ENCODE results near the gene GABPB1. TPM values are rescaled to one million over a fixed set of nuclear protein-coding genes. Genes with fewer than 3 reads are reported as not detected.
"Not testable (repeated sequence)": the region's sequence is repeated elsewhere in the genome, so short reads cannot be mapped to it uniquely, and the experiment has no call there.

GABPB1 gene
- total RNA-seq, 1 experiment from 2014 or later: 35.3 TPM

GRCh38 chr15:50377867-50378751 lies 23.1 kb upstream of the GABPB1 start:
- H3K36me3 ChIP-seq (ENCODE audit: insufficient read depth, low read length, poor library complexity, severe bottlenecking): no peaks in the 10 kb centered on the region
- H3K27me3 ChIP-seq (replicated peaks; ENCODE audit: insufficient read depth, low read depth, low read length, poor library complexity): no peaks in the 10 kb centered on the region
- ChIA-PET POLR2A (ENCODE audit: low non-redundant PET) (no interaction called here), CTCF (no interaction called here)
- no peak overlapping the region for H3K27ac ChIP-seq (ENCODE audit: low read depth, low read length, poor library complexity, severe bottlenecking)
- H3K9me3 ChIP-seq (ENCODE audit: low read depth, low read length, poor library complexity, severe bottlenecking): no peaks in the 10 kb centered on the region
- no peak overlapping the region for H3K4me3 ChIP-seq (ENCODE audit: low read depth, low read length, poor library complexity, severe bottlenecking)
- TF ChIP-seq CTCF (conservative IDR thresholded peaks at IDR 0.05; ENCODE audit: low read depth, low read length) (no peak), EZH2 (IDR thresholded peaks at IDR 0.05; ENCODE audit: borderline replicate concordance, low read depth, low read length, poor library complexity, severe bottlenecking) (no peak)
- no TSS peak for BruUV-seq (replicated peaks)
- intact Hi-C loops (cut with micrococcal nuclease; ENCODE audit: unreplicated experiment): no loop called here
- H3K4me1 ChIP-seq (ENCODE audit: insufficient read depth, low read length, poor library complexity, severe bottlenecking): no peaks in the 10 kb centered on the region
- DNase-seq (ENCODE audit: low spot score): no peak

GRCh38 chr15:50369564-50369963 lies 14.6 kb upstream of the GABPB1 start:
- POLR2A ChIA-PET (ENCODE audit: low non-redundant PET); H3K9me3 ChIP-seq (ENCODE audit: low read depth, low read length, poor library complexity, severe bottlenecking); H3K27me3 ChIP-seq (replicated peaks; ENCODE audit: insufficient read depth, low read depth, low read length, poor library complexity); H3K27ac ChIP-seq (ENCODE audit: low read depth, low read length, poor library complexity, severe bottlenecking); intact Hi-C loops (cut with micrococcal nuclease; ENCODE audit: unreplicated experiment); BruUV-seq (replicated peaks); H3K4me3 ChIP-seq (ENCODE audit: low read depth, low read length, poor library complexity, severe bottlenecking); DNase-seq (ENCODE audit: low spot score); H3K4me1 ChIP-seq (ENCODE audit: insufficient read depth, low read length, poor library complexity, severe bottlenecking); CTCF ChIA-PET: not testable (repeated sequence)
- H3K36me3 ChIP-seq (ENCODE audit: insufficient read depth, low read length, poor library complexity, severe bottlenecking): peaks cover 17% of the 10 kb centered on the region

GRCh38 chr15:50365971-50366370 lies 11.0 kb upstream of the GABPB1 start:
- intact Hi-C loops (cut with micrococcal nuclease; ENCODE audit: unreplicated experiment): no loop called here
- CTCF ChIA-PET: no interaction called here
- Histone ChIP-seq H3K4me1 (ENCODE audit: insufficient read depth, low read length, poor library complexity, severe bottlenecking) (no peaks in the 10 kb centered on the region), H3K36me3 (ENCODE audit: insufficient read depth, low read length, poor library complexity, severe bottlenecking) (peaks cover 48% of the 10 kb centered on the region), H3K9me3 (ENCODE audit: low read depth, low read length, poor library complexity, severe bottlenecking) (no peaks in the 10 kb centered on the region), H3K27ac (ENCODE audit: low read depth, low read length, poor library complexity, severe bottlenecking) (no peak overlapping the region), H3K4me3 (ENCODE audit: low read depth, low read length, poor library complexity, severe bottlenecking) (no peak overlapping the region), H3K27me3 (replicated peaks; ENCODE audit: insufficient read depth, low read depth, low read length, poor library complexity) (no peaks in the 10 kb centered on the region)
- BruUV-seq (replicated peaks): no TSS peak
- TF ChIP-seq CTCF (conservative IDR thresholded peaks at IDR 0.05; ENCODE audit: low read depth, low read length): no peak
- no peak for TF ChIP-seq EZH2 (IDR thresholded peaks at IDR 0.05; ENCODE audit: borderline replicate concordance, low read depth, low read length, poor library complexity, severe bottlenecking)
- POLR2A ChIA-PET (ENCODE audit: low non-redundant PET): no interaction called here
- DNase-seq (ENCODE audit: low spot score): no peak

- Histone ChIP-seq H3K4me3 (ENCODE audit: low read depth, low read length, poor library complexity, severe bottlenecking) (no peak overlapping the region), H3K4me1 (ENCODE audit: insufficient read depth, low read length, poor library complexity, severe bottlenecking) (no peaks in the 10 kb centered on the region), H3K9me3 (ENCODE audit: low read depth, low read length, poor library complexity, severe bottlenecking) (no peaks in the 10 kb centered on the region), H3K27ac (ENCODE audit: low read depth, low read length, poor library complexity, severe bottlenecking) (no peak overlapping the region), H3K27me3 (replicated peaks; ENCODE audit: insufficient read depth, low read depth, low read length, poor library complexity) (no peaks in the 10 kb centered on the region), H3K36me3 (ENCODE audit: insufficient read depth, low read length, poor library complexity, severe bottlenecking) (peaks cover 51% of the 10 kb centered on the region)
- CTCF ChIA-PET: no interaction called here
- intact Hi-C loops (cut with micrococcal nuclease; ENCODE audit: unreplicated experiment): no loop called here
- no peak for TF ChIP-seq CTCF (conservative IDR thresholded peaks at IDR 0.05; ENCODE audit: low read depth, low read length)
- TF ChIP-seq EZH2 (IDR thresholded peaks at IDR 0.05; ENCODE audit: borderline replicate concordance, low read depth, low read length, poor library complexity, severe bottlenecking): no peak
- POLR2A ChIA-PET (ENCODE audit: low non-redundant PET): no interaction called here
- BruUV-seq (replicated peaks): no TSS peak
- DNase-seq (ENCODE audit: low spot score): no peak
Measured at GRCh38 chr15:50365570-50365969, 10.6 kb upstream of the GABPB1 start.
